RWPE1 (cell line): ENCODE data around the gene SHC3.

ENCODE experiments used
- CTCF ChIA-PET: fragments of 350-600 bp; sonication (Branson Sonifier 250); formaldehyde crosslinking; extraction: SDS; loops from one replicate; lab custom pipeline; 2021; lab: Yijun Ruan, JAX
- POLR2A ChIA-PET: fragments of 400-600 bp; formaldehyde crosslinking; extraction: SDS; loops from one replicate; lab custom pipeline; 2020; ENCODE audit warnings: antibody characterized with exemption; ENCODE audit not compliant: low non-redundant PET; lab: Yijun Ruan, JAX
- DNase-seq: peaks from one replicate; pipeline ENCODE4 v3.0.0; 2012; ENCODE audit warnings: low spot score
- H3K27ac ChIP-seq: fragments of 450-650 bp; 2 replicates; pipeline ENCODE4 v1.5.1; 2017
- TF ChIP-seq, protein P1 (sequence below): fragments of 450-650 bp; conservative IDR thresholded peaks from 2 replicates; pipeline ENCODE4 v1.5.1; 2017; ENCODE audit warnings: low read depth, mild to moderate bottlenecking

SHC3 gene

DNA sequence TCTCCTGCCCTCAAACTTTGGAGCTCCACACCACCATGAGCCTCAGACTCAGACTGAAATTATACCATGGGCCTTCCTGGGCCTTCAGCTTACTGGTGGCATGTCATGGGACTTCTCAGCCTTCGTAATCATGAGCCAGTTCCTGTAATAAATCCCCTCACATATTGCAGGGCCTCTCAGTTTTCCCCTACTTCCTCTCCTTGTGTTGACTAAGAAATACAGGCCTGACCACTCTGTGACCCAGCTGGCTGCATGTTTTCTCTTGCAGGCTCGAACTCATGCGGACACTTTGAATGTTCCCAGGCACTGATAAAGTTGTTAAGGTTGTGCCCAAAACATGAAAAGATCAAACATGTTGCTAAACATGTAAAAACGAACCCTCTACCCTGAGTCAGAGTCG lies 26.2 kb upstream of the SHC3 start:
- ChIA-PET POLR2A (no interaction called here), CTCF (interaction anchor here (0.5 kb wide), 1 partner anchor 110 kb away, joined by 3 read pairs; no protein-coding TSS in a partner anchor)
- H3K27ac ChIP-seq: no peak overlapping the region
- TF ChIP-seq, protein P1, sequence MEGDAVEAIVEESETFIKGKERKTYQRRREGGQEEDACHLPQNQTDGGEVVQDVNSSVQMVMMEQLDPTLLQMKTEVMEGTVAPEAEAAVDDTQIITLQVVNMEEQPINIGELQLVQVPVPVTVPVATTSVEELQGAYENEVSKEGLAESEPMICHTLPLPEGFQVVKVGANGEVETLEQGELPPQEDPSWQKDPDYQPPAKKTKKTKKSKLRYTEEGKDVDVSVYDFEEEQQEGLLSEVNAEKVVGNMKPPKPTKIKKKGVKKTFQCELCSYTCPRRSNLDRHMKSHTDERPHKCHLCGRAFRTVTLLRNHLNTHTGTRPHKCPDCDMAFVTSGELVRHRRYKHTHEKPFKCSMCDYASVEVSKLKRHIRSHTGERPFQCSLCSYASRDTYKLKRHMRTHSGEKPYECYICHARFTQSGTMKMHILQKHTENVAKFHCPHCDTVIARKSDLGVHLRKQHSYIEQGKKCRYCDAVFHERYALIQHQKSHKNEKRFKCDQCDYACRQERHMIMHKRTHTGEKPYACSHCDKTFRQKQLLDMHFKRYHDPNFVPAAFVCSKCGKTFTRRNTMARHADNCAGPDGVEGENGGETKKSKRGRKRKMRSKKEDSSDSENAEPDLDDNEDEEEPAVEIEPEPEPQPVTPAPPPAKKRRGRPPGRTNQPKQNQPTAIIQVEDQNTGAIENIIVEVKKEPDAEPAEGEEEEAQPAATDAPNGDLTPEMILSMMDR: no peak
- DNase-seq: no peak

DNA sequence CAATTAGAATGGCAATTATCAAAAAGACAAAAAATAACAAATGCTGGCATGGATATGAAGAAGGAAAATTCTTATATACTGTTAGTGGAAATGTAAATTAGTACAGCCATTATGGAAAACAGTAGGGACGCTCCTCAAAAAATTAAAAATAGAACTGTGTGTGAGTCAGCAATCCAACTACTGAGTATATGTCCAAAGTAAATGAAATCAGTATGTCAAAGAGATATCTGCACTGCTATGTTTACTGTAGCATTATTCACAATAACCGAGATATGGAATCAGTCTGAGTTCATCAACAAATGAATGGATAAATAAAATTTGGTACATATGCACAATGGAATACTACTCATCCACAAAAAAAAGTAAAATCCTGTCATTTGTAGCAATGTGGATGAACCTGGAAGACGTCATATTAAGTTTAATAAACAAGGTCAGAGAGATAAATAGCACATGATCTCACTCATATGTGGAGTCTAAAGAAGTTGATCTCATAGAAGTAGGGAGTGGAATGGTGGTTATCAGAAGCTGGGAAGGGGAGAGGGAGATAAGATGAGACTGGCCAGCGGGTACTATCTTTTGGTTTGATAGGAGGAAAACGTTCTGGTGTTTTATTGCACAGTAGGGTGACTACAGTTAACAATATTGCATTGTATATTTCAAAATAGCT lies 16.6 kb upstream of the SHC3 start:
- CTCF ChIA-PET: no interaction called here
- POLR2A ChIA-PET: no interaction called here
- DNase-seq: no peak
- H3K27ac ChIP-seq: no peak overlapping the region
- TF ChIP-seq, protein P1: no peak

DNA sequence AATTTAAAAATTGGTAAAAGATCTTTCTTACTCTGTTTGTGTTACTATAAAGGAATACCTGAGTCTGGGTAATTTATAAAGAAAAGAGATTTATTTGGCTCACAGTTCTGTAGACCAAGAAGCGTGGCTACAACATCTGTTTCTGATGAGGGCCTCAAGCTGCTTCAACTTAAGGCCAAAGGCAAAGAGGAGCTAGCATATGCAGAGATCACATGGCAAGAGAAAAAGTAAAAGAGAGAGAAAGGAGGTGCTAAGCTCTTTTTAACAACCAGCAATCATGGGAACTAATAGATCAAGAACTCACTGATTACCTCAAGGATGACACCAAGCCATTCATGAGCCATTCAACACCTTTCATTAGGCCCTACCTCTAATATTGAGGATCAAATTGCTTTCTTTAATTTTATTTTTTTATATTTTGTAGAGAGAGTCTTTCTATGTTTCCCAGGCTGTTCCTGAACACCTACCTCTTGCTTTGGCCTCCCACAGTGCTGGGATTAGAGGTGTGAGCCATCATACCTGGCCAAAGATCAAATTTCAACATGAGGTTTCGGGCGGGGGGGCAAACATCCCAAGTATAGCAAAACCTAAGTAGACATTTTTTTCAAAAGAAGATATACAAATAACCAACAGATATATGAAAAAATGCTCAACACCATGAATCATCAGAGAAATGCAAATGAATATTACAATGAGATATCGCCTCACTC lies 16.0 kb upstream of the SHC3 start:
- CTCF ChIA-PET: no interaction called here
- TF ChIP-seq, protein P1: no peak
- no peak for DNase-seq
- H3K27ac ChIP-seq: no peak overlapping the region
- POLR2A ChIA-PET: no interaction called here

DNA sequence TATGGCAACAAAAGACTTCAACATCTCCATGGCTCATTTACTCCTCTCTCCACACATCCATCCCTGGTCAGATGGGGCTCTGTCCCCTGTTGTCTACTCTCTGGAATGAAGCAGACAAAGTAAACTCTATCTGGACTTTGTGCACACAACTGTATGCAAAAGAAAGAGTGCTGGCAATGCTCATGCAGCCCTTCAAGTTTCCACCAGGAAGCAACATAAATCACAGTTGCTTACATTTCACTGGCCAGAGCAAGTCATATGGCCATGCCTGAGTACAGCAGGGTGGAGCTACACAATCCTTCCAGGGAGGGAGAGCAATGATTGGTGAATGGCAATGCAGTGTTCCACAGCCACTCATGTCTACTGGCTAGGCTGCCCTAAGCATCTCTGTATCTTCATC lies 12.4 kb upstream of the SHC3 start:
- TF ChIP-seq, protein P1: no peak
- ChIA-PET CTCF (interaction anchor here (0.6 kb wide), 1 partner anchor 1314 kb away, joined by 9 read pairs; no protein-coding TSS in a partner anchor), POLR2A (no interaction called here)
- H3K27ac ChIP-seq: no peak overlapping the region
- no peak for DNase-seq

DNA sequence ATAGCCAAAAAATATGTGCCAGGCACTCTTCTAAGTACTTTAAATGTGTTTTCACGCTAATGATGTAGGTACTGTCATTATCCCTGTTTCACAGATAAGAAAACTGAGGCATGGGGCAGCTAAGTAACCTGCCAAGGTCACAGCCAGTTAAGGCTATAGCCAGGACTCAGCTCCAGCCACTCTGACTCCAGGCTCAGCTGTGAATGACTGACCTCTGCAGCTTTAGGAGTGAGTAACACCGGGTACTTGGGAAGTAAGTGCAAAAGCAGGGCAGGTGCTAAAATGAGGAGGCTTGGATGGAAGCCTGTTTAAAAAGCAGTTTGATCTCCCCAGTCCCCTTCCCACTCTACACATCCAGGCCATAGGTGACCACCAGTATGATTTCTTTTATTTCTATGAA lies 10.6 kb upstream of the SHC3 start:
- TF ChIP-seq, protein P1: no peak
- no peak for DNase-seq
- ChIA-PET POLR2A (no interaction called here), CTCF (interaction anchor here (0.6 to 1.1 kb wide), 2 partner anchors 34 to 125 kb away, joined by 3 read pairs; no protein-coding TSS in a partner anchor)
- no peak overlapping the region for H3K27ac ChIP-seq

DNA sequence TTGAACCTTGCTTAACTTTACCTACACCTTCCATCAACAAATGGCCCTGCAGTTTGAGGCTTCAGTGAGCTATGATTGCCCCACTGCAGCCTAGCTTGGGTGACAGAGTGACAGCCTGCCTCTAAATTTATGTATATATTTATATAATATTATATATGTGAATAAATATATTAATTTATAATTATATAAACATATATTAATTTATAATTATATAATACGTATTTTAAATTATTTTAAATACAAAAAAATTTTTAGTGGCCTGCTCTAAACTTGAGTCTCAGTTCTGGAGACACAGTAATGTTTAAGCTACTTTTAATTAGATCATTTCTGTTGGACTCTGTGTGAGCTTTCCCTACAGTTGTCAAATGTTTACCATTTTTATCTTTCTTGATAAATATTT lies 9.3 kb upstream of the SHC3 start:
- DNase-seq: no peak
- POLR2A ChIA-PET: no interaction called here
- TF ChIP-seq, protein P1: no peak
- no peak overlapping the region for H3K27ac ChIP-seq
- CTCF ChIA-PET: interaction anchor here (0.6 kb wide), 2 partner anchors 52 to 1096 kb away, joined by 4 to 5 read pairs; no protein-coding TSS in a partner anchor
